IMR-90 (cell line): ENCODE measurements around the gene NDRG2. TPM values are rescaled to one million over a fixed set of nuclear protein-coding genes. Genes with fewer than 3 reads are reported as not detected.

Experiments
- ATAC-seq: fragments of 200-7000 bp; cut with Tn5 transposase; 2 replicates; pipeline ENCODE4 v1.9.1; 2020; ENCODE audit warnings: low read depth, mild to moderate bottlenecking, moderate library complexity
- BruUV-seq: library from RNA; stranded (reverse); fragments of 400-500 nt; replicated peaks from 2 replicates; lab custom pipeline; 2021; lab: Mats Ljungman, UMichigan
- CTCF ChIA-PET: fragments of 300-600 bp; formaldehyde crosslinking; extraction: SDS; loops from one replicate; lab custom pipeline; 2021; ENCODE audit warnings: antibody characterized with exemption; lab: Yijun Ruan, JAX
- POLR2A ChIA-PET: fragments of 300-600 bp; sonication (Branson Sonifier 250); formaldehyde crosslinking; loops from one replicate; lab custom pipeline; 2022; ENCODE audit warnings: antibody characterized with exemption; ENCODE audit not compliant: unreplicated experiment; lab: Charles Lee
- DNase-seq: peaks from one replicate; pipeline ENCODE4 v3.0.0; 2013
- H2AFZ ChIP-seq: replicated peaks from 2 replicates; pipeline ENCODE3; 2013; ENCODE audit warnings: low read length, mild to moderate bottlenecking; ENCODE audit not compliant: poor library complexity
- H2AK5ac ChIP-seq: 2 replicates; pipeline ENCODE4 v1.6.1; 2013; ENCODE audit warnings: low read depth, low read length, inconsistent platforms
- H2AK9ac ChIP-seq: replicated peaks from 2 replicates; pipeline ENCODE3; 2013; ENCODE audit warnings: mild to moderate bottlenecking, low read depth, low read length, moderate library complexity; ENCODE audit not compliant: poor library complexity
- H2BK120ac ChIP-seq: 2 replicates; pipeline ENCODE4 v1.6.1; 2013; ENCODE audit warnings: low read depth, low read length, inconsistent platforms
- H2BK15ac ChIP-seq: 3 replicates; pipeline ENCODE4 v1.6.1; 2013; ENCODE audit warnings: low read depth, low read length, inconsistent platforms
- H2BK20ac ChIP-seq: 2 replicates; pipeline ENCODE4 v1.6.1; 2013; ENCODE audit warnings: low read depth, mild to moderate bottlenecking, inconsistent platforms, low read length, moderate library complexity
- H2BK5ac ChIP-seq: 2 replicates; pipeline ENCODE4 v1.6.1; 2013; ENCODE audit warnings: mild to moderate bottlenecking, low read depth, low read length, inconsistent platforms; ENCODE audit not compliant: poor library complexity, severe bottlenecking
- H3K14ac ChIP-seq: replicated peaks from 2 replicates; pipeline ENCODE4 v1.6.1; 2013; ENCODE audit warnings: low read depth, low read length, inconsistent platforms
- H3K18ac ChIP-seq: 2 replicates; pipeline ENCODE4 v1.6.1; 2013; ENCODE audit warnings: low read depth, low read length, control low read depth
- H3K23ac ChIP-seq: 2 replicates; pipeline ENCODE4 v1.6.1; 2013; ENCODE audit warnings: low read depth, low read length, inconsistent platforms
- H3K27ac ChIP-seq: 2 replicates; pipeline ENCODE4 v1.5.1; 2013; ENCODE audit warnings: mild to moderate bottlenecking, control low read depth, low read length; ENCODE audit not compliant: insufficient read depth
- H3K27me3 ChIP-seq: 2 replicates; pipeline ENCODE4 v1.6.1; 2013; ENCODE audit warnings: low read length; ENCODE audit not compliant: control insufficient read depth, insufficient read depth
- H3K36me3 ChIP-seq: 2 replicates; pipeline ENCODE4 v1.6.1; 2013; ENCODE audit warnings: low read length, mixed read lengths; ENCODE audit not compliant: control insufficient read depth, insufficient read depth
- H3K4ac ChIP-seq: 2 replicates; pipeline ENCODE4 v1.6.1; 2013; ENCODE audit warnings: low read depth, low read length, inconsistent platforms
- H3K4me1 ChIP-seq: 2 replicates; pipeline ENCODE4 v1.6.1; 2013; ENCODE audit warnings: low read length, mixed read lengths; ENCODE audit not compliant: control insufficient read depth, insufficient read depth
- H3K4me2 ChIP-seq: 2 replicates; pipeline ENCODE4 v1.6.1; 2013; ENCODE audit warnings: low read depth, mild to moderate bottlenecking, control low read depth, low read length, moderate library complexity
- H3K4me3 ChIP-seq: 2 replicates; pipeline ENCODE4 v1.5.1; 2013; ENCODE audit warnings: low read depth, mild to moderate bottlenecking, control low read depth, low read length, moderate library complexity; ENCODE audit not compliant: insufficient read depth
- H3K56ac ChIP-seq: 2 replicates; pipeline ENCODE4 v1.6.1; 2013; ENCODE audit warnings: low read length, inconsistent platforms; ENCODE audit not compliant: insufficient read depth; ENCODE audit errors: extremely low read depth
- H3K79me1 ChIP-seq, 2 experiments: 2 replicates each; pipeline ENCODE4 v1.6.1; 2013; ENCODE audit warnings: low read length in 2 of 2, inconsistent platforms in 1 of 2, low read depth in 1 of 2
- H3K9ac ChIP-seq: 2 replicates; pipeline ENCODE4 v1.6.1; 2013; ENCODE audit warnings: low read depth, low read length, control low read depth
- H3K9me1 ChIP-seq: 2 replicates; pipeline ENCODE4 v1.6.1; 2013; ENCODE audit warnings: low read length, inconsistent platforms; ENCODE audit not compliant: insufficient read depth
- H3K9me3 ChIP-seq: 2 replicates; pipeline ENCODE4 v1.6.1; 2013; ENCODE audit warnings: low read length; ENCODE audit not compliant: control insufficient read depth, insufficient read depth
- H4K20me1 ChIP-seq: 2 replicates; pipeline ENCODE4 v1.6.1; 2013; ENCODE audit warnings: low read length, inconsistent platforms; ENCODE audit not compliant: insufficient read depth
- H4K5ac ChIP-seq: 2 replicates; pipeline ENCODE4 v1.6.1; 2013; ENCODE audit warnings: mild to moderate bottlenecking, low read depth, low read length, control low read depth
- H4K8ac ChIP-seq, 2 experiments: 2 replicates each; pipeline ENCODE4 v1.6.1; 2013; ENCODE audit warnings: low read depth in 2 of 2, low read length in 2 of 2, control low read depth in 1 of 2, inconsistent platforms in 1 of 2
- H4K91ac ChIP-seq: 2 replicates; pipeline ENCODE4 v1.6.1; 2013; ENCODE audit warnings: low read depth, low read length, inconsistent platforms; ENCODE audit not compliant: insufficient read depth
- BHLHE40 ChIP-seq: fragments of 150-350 bp; IDR thresholded peaks from 2 replicates; pipeline ENCODE4 v1.6.1; 2016; ENCODE audit warnings: mild to moderate bottlenecking, low read depth, low read length
- ELK1 ChIP-seq: fragments of 150-350 bp; IDR thresholded peaks from 2 replicates; pipeline ENCODE4 v1.6.1; 2016; ENCODE audit warnings: low read depth, mild to moderate bottlenecking, low read length, moderate library complexity, borderline replicate concordance
- FOS ChIP-seq: fragments of 150-350 bp; IDR thresholded peaks from 2 replicates; pipeline ENCODE4 v1.6.1; 2016; ENCODE audit warnings: low read depth, low read length
- MAFK ChIP-seq: IDR thresholded peaks from 2 replicates; pipeline ENCODE4 v1.6.1; 2012; ENCODE audit warnings: low read depth, low read length, improper control_type of control experiment
- MAZ ChIP-seq: IDR thresholded peaks from 2 replicates; pipeline ENCODE4 v1.6.1; 2012; ENCODE audit warnings: low read depth, mild to moderate bottlenecking, low read length, improper control_type of control experiment, moderate library complexity, borderline replicate concordance
- MXI1 ChIP-seq: IDR thresholded peaks from 2 replicates; pipeline ENCODE4 v1.6.1; 2012; ENCODE audit warnings: low read depth, mild to moderate bottlenecking, low read length, moderate library complexity, borderline replicate concordance
- NFE2L2 ChIP-seq: fragments of 150-350 bp; IDR thresholded peaks from 2 replicates; pipeline ENCODE4 v1.6.1; 2016; ENCODE audit warnings: low read depth, mild to moderate bottlenecking, low read length
- POLR2A ChIP-seq: IDR thresholded peaks from 2 replicates; pipeline ENCODE4 v1.6.1; 2012; ENCODE audit warnings: mild to moderate bottlenecking, low read depth, low read length
- RAD21 ChIP-seq: IDR thresholded peaks from 2 replicates; pipeline ENCODE4 v1.6.1; 2012; ENCODE audit warnings: low read length, improper control_type of control experiment
- RCOR1 ChIP-seq: IDR thresholded peaks from 2 replicates; pipeline ENCODE4 v1.6.1; 2012; ENCODE audit warnings: mild to moderate bottlenecking, low read length, improper control_type of control experiment; ENCODE audit not compliant: insufficient replicate concordance
- RFX5 ChIP-seq: IDR thresholded peaks from 2 replicates; pipeline ENCODE4 v1.8.0; 2012; ENCODE audit warnings: low read depth, mild to moderate bottlenecking, low read length, moderate library complexity
- SMC3 ChIP-seq: fragments of 150-350 bp; IDR thresholded peaks from 2 replicates; pipeline ENCODE4 v1.6.1; 2016; ENCODE audit warnings: low read depth, mild to moderate bottlenecking, antibody characterized with exemption, low read length, moderate library complexity
- WGBS, 2 experiments: methylation state at CpG; one replicate each; pipeline versions ENCODE4 v1.1.5 to v1.1.7; 2013; ENCODE audit warnings: missing lambda C conversion rate in 2 of 2; ENCODE audit not compliant: insufficient read length in 1 of 2; ENCODE audit errors: extremely low coverage in 2 of 2; 5-methylcytosine and 5-hydroxymethylcytosine counted together
- dilution Hi-C: fragments of 300-500 bp; cut with HindIII; formaldehyde crosslinking; loops from one replicate; pipeline ENCODE4 v1.14.3; 2018; ENCODE audit warnings: low sequenced_read_pairs; ENCODE audit not compliant: unreplicated experiment
- in situ Hi-C: fragments of 300-500 bp; cut with MboI; formaldehyde crosslinking; loops from 3 replicates; pipeline ENCODE4 v1.14.3; 2019; ENCODE audit warnings: low sequenced_read_pairs, inconsistent platforms, mixed read lengths
- intact Hi-C: fragments of 100-400 bp; cut with micrococcal nuclease; formaldehyde crosslinking; loops from 2 replicates; pipeline ENCODE4 v1.10.0; 2022
- polyA plus RNA-seq, 3 experiments: library from polyadenylated mRNA; depleted of rRNA; stranded (reverse); fragments of >200 nt; gene quantifications; 2 replicates each; pipeline ENCODE4 v1.2.3, GENCODE V29; 2012; ENCODE audit warnings: low replicate concordance in 1 of 3
- total RNA-seq: library from RNA; depleted of rRNA; stranded (reverse); fragments of >200 nt; gene quantifications from 2 replicates; pipeline ENCODE4 v1.2.3, GENCODE V29; 2012
- TF ChIP-seq, protein P1 (sequence below): fragments of 150-350 bp; IDR thresholded peaks from 2 replicates; pipeline ENCODE4 v1.6.1; 2017; ENCODE audit warnings: mild to moderate bottlenecking, antibody characterized with exemption, low read length, low read depth

Gene NDRG2
- total and polyA plus RNA-seq, 2 of the 4 experiments (the other 2 are of a cell fraction), result 0.36 to 1.5 TPM

DNA sequence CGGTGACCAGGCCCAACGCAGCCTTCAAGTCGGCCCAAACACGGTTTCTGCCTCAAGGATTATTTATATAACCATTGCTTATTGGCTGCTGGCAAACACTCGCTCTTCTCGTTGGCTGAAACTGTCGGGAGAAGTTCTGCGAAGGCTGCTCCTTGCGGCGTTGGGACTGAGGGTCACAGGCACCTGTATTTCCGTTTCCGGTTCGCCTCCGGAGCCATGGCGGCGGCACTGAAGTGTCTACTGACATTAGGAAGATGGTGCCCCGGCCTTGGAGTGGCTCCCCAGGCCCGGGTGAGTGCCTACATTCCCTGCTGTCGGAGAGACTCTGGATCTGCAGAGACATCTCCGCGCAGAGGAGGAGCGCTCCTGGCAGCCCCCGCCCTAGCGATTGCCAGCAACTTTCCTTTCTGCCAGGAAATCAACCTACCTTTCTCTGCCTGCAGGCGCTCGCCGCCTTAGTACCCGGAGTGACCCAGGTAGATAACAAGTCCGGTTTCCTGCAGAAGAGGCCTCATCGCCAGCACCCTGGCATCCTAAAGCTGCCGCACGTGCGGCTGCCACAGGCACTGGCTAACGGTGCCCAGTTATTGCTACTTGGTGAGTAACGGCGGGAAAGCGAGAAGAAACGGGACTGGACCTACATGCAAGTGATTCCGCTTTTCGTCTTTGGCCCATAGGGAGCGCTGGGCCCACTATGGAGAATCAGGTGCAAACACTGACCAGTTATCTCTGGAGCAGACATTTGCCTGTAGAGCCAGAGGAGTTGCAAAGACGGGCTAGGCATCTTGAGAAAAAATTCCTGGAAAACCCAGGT, 34.9 kb downstream of the NDRG2 start, which contains the start of gene METTL17:
Gene METTL17 (plus strand): TSS at position 194 of the 814 bp plus-strand sequence. CDS start 23 bp downstream, at position 217.
- Histone ChIP-seq H2AFZ (peak within 1 kb of the TSS; percentile 92), H3K27ac (peak within 1 kb of the TSS; percentile 74), H3K56ac (peak within 1 kb of the TSS; percentile 84), H3K14ac (peak within 1 kb of the TSS; percentile 95), H2AK9ac (peak within 1 kb of the TSS; percentile 93), H3K4ac (peak within 1 kb of the TSS; percentile 98), H3K27me3 (no peaks in the 10 kb centered on the region), H3K4me2 (peak within 1 kb of the TSS; percentile 93), H4K91ac (peak within 1 kb of the TSS; percentile 97), H2BK15ac (peak within 1 kb of the TSS; percentile 86), H2BK20ac (peak within 1 kb of the TSS; percentile 91), H3K9me3 (no peaks in the 10 kb centered on the region), H3K18ac (peak within 1 kb of the TSS; percentile 85), H3K23ac (peak within 1 kb of the TSS; percentile 82), H3K9me1 (peaks cover 16% of the 10 kb centered on the region), H4K5ac (peak within 1 kb of the TSS; percentile 99), H2BK5ac (peak within 1 kb of the TSS; percentile 92), H3K36me3 (peaks cover 16% of the 10 kb centered on the region), H4K8ac (peak within 1 kb of the TSS; percentile 94 to 95), H3K4me1 (peaks cover 8% of the 10 kb centered on the region), H4K20me1 (no peaks in the 10 kb centered on the region), H3K79me1 (peaks cover 6 to 28% of the 10 kb centered on the region in 2 experiments), H3K9ac (peak within 1 kb of the TSS; percentile 80), H2AK5ac (peak within 1 kb of the TSS; percentile 86), H3K4me3 (peak within 1 kb of the TSS; percentile 86), H2BK120ac (peak within 1 kb of the TSS; percentile 91)
- BruUV-seq, result TSS peak; percentile 62
- intact Hi-C loops (no loop called here), in situ Hi-C loops (loop anchor here (25.0 kb wide), 1 partner anchor 653 kb away; the partner anchor contains the start of genes CCNB1IP1 and PARP2), dilution Hi-C loops (no loop called here)
- CTCF ChIA-PET, result interaction anchor here (1.8 kb wide), 1 partner anchor 19 kb away, joined by 7 read pairs; no protein-coding TSS in a partner anchor
- WGBS, 2 experiments, result 0% methylated on average over 24 of the region's 42 CpGs; no CpG with 5 or more reads in 1 of the 2 experiments
- DNase-seq (peak; percentile 97), ATAC-seq (peak; percentile 90)
- POLR2A ChIA-PET, result no interaction called here
- TF ChIP-seq MAZ (peak; percentile 58; the same call in 1 of the 2 replicates), RAD21 (0 out of 2 replicates have a peak, but pooled peaks have one; percentile 26), SMC3 (no peak), MAFK (no peak), NFE2L2 (no peak), ELK1 (no peak), MXI1 (peak; percentile 59; the same call in 1 of the 2 replicates), BHLHE40 (peak; percentile 84), RFX5 (no peak), RCOR1 (no peak), POLR2A (peak; percentile 42; the same call in 1 of the 2 replicates), FOS (no peak)
- TF ChIP-seq, protein P1, sequence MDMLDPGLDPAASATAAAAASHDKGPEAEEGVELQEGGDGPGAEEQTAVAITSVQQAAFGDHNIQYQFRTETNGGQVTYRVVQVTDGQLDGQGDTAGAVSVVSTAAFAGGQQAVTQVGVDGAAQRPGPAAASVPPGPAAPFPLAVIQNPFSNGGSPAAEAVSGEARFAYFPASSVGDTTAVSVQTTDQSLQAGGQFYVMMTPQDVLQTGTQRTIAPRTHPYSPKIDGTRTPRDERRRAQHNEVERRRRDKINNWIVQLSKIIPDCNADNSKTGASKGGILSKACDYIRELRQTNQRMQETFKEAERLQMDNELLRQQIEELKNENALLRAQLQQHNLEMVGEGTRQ, result peak; percentile 29; the same call in 1 of the 2 replicates
